ENCODE measurements around the gene F2. TPM values are rescaled to one million over a fixed set of nuclear protein-coding genes. Genes with fewer than 3 reads are reported as not detected.
A peak's percentile ranks its signal among the peaks of the same experiment; 100 is the strongest.

The F2 gene
- total and polyA plus RNA-seq, 2 of the 13 experiments (the other 11 are each of a cell fraction or from before 2014, with no cell fraction given), result 330 to 801 TPM

GRCh38 chr11:46718155-46719019 is 626 bp upstream of the F2 start (continued):
- TF ChIP-seq ZBTB1 (CRISPR knock-in tag; IDR thresholded peaks at IDR 0.05; ENCODE audit: borderline replicate concordance) (no peak), ZSCAN30 (CRISPR knock-in tag; IDR thresholded peaks at IDR 0.05) (peak; percentile 89; the same call in 1 of the 2 replicates), SMC3 (IDR thresholded peaks at IDR 0.05; ENCODE audit: low read length) (peak; percentile 31; the same call in 1 of the 2 replicates), MEF2D (CRISPR knock-in tag; IDR thresholded peaks at IDR 0.05) (peak; percentile 94), ELF1 (CRISPR knock-in tag; IDR thresholded peaks at IDR 0.05) (peak; percentile 90), PRDM4 (CRISPR knock-in tag; IDR thresholded peaks at IDR 0.05; ENCODE audit: borderline replicate concordance) (no peak), ZNF282 (IDR thresholded peaks at IDR 0.05; ENCODE audit: partially characterized antibody) (no peak), REST (IDR thresholded peaks at IDR 0.05; ENCODE audit: borderline replicate concordance in 1 of 2, low read depth in 1 of 2, low read length in 2 of 2) (0 out of 4 replicates have a peak, but pooled peaks of 1 of the 2 experiments have one; percentile 53), ZNF773 (CRISPR knock-in tag; IDR thresholded peaks at IDR 0.05; ENCODE audit: borderline replicate concordance) (no peak), GLI4 (CRISPR knock-in tag; IDR thresholded peaks at IDR 0.05; ENCODE audit: borderline replicate concordance) (0 out of 2 replicates have a peak, but pooled peaks have one; percentile 26), ZNF749 (CRISPR knock-in tag; IDR thresholded peaks at IDR 0.05; ENCODE audit: borderline replicate concordance) (peak; percentile 84; the same call in 1 of the 2 replicates), ZHX2 (IDR thresholded peaks at IDR 0.05; ENCODE audit: low read depth) (no peak), ZHX2 (CRISPR knock-in tag; IDR thresholded peaks at IDR 0.05; ENCODE audit: borderline replicate concordance) (no peak), NBN (conservative IDR thresholded peaks at IDR 0.05) (no peak), ZNF549 (CRISPR knock-in tag; IDR thresholded peaks at IDR 0.05) (no peak), CEBPB (IDR thresholded peaks at IDR 0.05; ENCODE audit: borderline replicate concordance, low read depth, low read length) (no peak)
